OCI-LY7 (cell line): Measurements from ENCODE around the gene ENDOV. TPM values are rescaled to one million over a fixed set of nuclear protein-coding genes. Genes with fewer than 3 reads are reported as not detected.

Experiments used
- BruUV-seq: library from RNA; stranded (reverse); fragments of 400-500 nt; replicated peaks from 2 replicates; lab custom pipeline; 2021; lab: Mats Ljungman, UMichigan
- CTCF ChIA-PET: fragments of 300-600 bp; sonication (Branson Sonifier 250); formaldehyde crosslinking; loops from one replicate; lab custom pipeline; 2022; ENCODE audit warnings: antibody characterized with exemption; ENCODE audit not compliant: unreplicated experiment; lab: Charles Lee
- POLR2A ChIA-PET: fragments of 300-600 bp; sonication (Branson Sonifier 250); formaldehyde crosslinking; loops from one replicate; lab custom pipeline; 2022; ENCODE audit warnings: antibody characterized with exemption; lab: Charles Lee
- DNase-seq: peaks from one replicate; pipeline ENCODE4 v3.0.0-alpha.2; 2015; ENCODE audit warnings: low spot score
- H2AFZ ChIP-seq: fragments of 200-600 bp; sonication (generic), shearing (Covaris generic); 2 replicates; pipeline ENCODE4 v1.6.1; 2014; ENCODE audit warnings: mild to moderate bottlenecking, antibody characterized with exemption, low read length, moderate library complexity
- H3K27ac ChIP-seq: fragments of 200-600 bp; sonication (generic); 2 replicates; pipeline ENCODE4 v1.5.1; 2014; ENCODE audit warnings: mixed run types, low read depth, mild to moderate bottlenecking, moderate library complexity, low read length, inconsistent platforms; ENCODE audit not compliant: poor library complexity, severe bottlenecking
- H3K36me3 ChIP-seq: fragments of 200-600 bp; sonication (generic); 2 replicates; pipeline ENCODE4 v1.6.1; 2014; ENCODE audit warnings: mild to moderate bottlenecking, antibody characterized with exemption, low read length, moderate library complexity, mixed read lengths; ENCODE audit not compliant: insufficient read depth
- H3K4me1 ChIP-seq: fragments of 200-600 bp; sonication (generic); 2 replicates; pipeline ENCODE4 v1.5.1; 2014; ENCODE audit warnings: mild to moderate bottlenecking, low read length; ENCODE audit not compliant: insufficient read depth, poor library complexity, severe bottlenecking
- H3K4me2 ChIP-seq: fragments of 200-600 bp; sonication (generic); 2 replicates; pipeline ENCODE4 v1.6.1; 2014; ENCODE audit warnings: mild to moderate bottlenecking, low read length
- H3K4me3 ChIP-seq: fragments of 200-600 bp; sonication (generic); 2 replicates; pipeline ENCODE4 v1.5.1; 2014; ENCODE audit warnings: mild to moderate bottlenecking, low read depth, low read length; ENCODE audit not compliant: poor library complexity, severe bottlenecking
- H3K79me2 ChIP-seq: fragments of 200-600 bp; sonication (generic); 2 replicates; pipeline ENCODE4 v1.6.1; 2016; ENCODE audit warnings: low read depth, mild to moderate bottlenecking, low read length, moderate library complexity, mixed read lengths; ENCODE audit not compliant: insufficient read depth
- H3K9me2 ChIP-seq: fragments of 200-600 bp; sonication (generic); 2 replicates; pipeline ENCODE4 v1.6.1; 2016; ENCODE audit warnings: mild to moderate bottlenecking, low read length, mixed read lengths; ENCODE audit not compliant: insufficient read depth
- H3K9me3 ChIP-seq: fragments of 200-600 bp; sonication (generic); 2 replicates; pipeline ENCODE4 v1.6.1; 2014; ENCODE audit warnings: mild to moderate bottlenecking, mixed run types, low read length, mixed read lengths
- H4K20me1 ChIP-seq: fragments of 200-600 bp; sonication (generic); 2 replicates; pipeline ENCODE4 v1.6.1; 2014; ENCODE audit warnings: mild to moderate bottlenecking, antibody characterized with exemption, low read length, moderate library complexity, mixed read lengths; ENCODE audit not compliant: insufficient read depth
- EZH2phosphoT487 ChIP-seq: fragments of 200-600 bp; sonication (generic); IDR thresholded peaks from 2 replicates; pipeline ENCODE4 v1.6.1; 2018; ENCODE audit warnings: low read depth, borderline replicate concordance, mild to moderate bottlenecking, mixed run types, antibody characterized with exemption, low read length, moderate library complexity, mixed read lengths
- intact Hi-C: fragments of 100-400 bp; cut with micrococcal nuclease; formaldehyde crosslinking; loops from one replicate; pipeline ENCODE4 v1.10.0; 2022; ENCODE audit not compliant: unreplicated experiment
- total RNA-seq, 2 experiments: library from RNA; depleted of rRNA in 1 of 2; stranded (reverse); fragments of >200 nt in 1 of 2; shearing (Covaris generic) in 1 of 2; gene quantifications; 2 replicates each; pipeline ENCODE4 v1.2.3, GENCODE V29; 2014 to 2022
- TF ChIP-seq, protein P1 (sequence below): fragments of 200-600 bp; sonication (generic); conservative IDR thresholded peaks from 2 replicates; pipeline ENCODE4 v1.5.1; 2014; ENCODE audit warnings: mild to moderate bottlenecking, antibody characterized with exemption, low read length, moderate library complexity, mixed read lengths

ENDOV gene
- total RNA-seq, 2 experiments from 2014 or later: 22.4 to 33.1 TPM

DNA sequence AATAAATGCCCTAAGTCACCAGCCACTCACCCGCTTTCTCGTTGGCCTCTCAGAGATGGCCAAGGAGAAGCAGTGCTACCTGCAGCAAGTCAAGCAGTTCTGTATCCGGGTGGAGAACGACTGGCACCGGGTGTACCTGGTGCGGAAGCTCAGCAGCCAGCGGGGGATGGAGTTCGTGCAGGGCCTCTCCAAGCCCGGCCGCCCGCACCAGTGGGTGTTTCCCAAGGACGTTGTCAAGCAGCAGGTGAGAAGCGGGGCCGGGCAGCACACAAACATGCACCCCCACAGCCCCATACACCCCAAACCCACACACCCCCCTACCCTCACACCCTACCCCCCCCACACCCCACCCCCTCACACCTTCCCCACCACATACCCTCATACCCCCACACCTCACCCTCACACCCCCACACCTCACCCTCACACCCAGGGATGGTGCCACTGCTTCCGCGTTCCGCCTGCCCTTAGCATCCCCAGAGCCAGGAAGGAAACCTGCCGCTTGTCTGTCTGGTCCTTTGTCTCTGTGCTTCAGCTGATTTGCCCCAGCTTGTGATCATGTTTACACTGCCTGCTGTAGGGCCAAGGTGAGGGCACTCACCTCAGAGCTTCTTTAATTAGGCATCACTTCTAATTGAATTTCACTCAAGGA, 41.9 kb upstream of the ENDOV start:
- H3K9me3 ChIP-seq: no peaks in the 10 kb centered on the region
- no peaks in the 10 kb centered on the region for H3K79me2 ChIP-seq
- no peaks in the 10 kb centered on the region for H3K9me2 ChIP-seq
- no TSS peak for BruUV-seq
- no peak overlapping the region for H2AFZ ChIP-seq
- no peak for DNase-seq
- H4K20me1 ChIP-seq: no peaks in the 10 kb centered on the region
- no peak overlapping the region for H3K27ac ChIP-seq
- TF ChIP-seq, protein P1, sequence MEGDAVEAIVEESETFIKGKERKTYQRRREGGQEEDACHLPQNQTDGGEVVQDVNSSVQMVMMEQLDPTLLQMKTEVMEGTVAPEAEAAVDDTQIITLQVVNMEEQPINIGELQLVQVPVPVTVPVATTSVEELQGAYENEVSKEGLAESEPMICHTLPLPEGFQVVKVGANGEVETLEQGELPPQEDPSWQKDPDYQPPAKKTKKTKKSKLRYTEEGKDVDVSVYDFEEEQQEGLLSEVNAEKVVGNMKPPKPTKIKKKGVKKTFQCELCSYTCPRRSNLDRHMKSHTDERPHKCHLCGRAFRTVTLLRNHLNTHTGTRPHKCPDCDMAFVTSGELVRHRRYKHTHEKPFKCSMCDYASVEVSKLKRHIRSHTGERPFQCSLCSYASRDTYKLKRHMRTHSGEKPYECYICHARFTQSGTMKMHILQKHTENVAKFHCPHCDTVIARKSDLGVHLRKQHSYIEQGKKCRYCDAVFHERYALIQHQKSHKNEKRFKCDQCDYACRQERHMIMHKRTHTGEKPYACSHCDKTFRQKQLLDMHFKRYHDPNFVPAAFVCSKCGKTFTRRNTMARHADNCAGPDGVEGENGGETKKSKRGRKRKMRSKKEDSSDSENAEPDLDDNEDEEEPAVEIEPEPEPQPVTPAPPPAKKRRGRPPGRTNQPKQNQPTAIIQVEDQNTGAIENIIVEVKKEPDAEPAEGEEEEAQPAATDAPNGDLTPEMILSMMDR: no peak
- no peak for TF ChIP-seq EZH2phosphoT487
- intact Hi-C loops: no loop called here
- ChIA-PET CTCF (interaction anchor here (0.5 kb wide), 1 partner anchor 290 kb away, joined by 3 read pairs; no protein-coding TSS in a partner anchor), POLR2A (no interaction called here)
- peaks cover 15% of the 10 kb centered on the region; the same call in 1 of the 2 replicates for H3K36me3 ChIP-seq
- no peaks in the 10 kb centered on the region for H3K4me1 ChIP-seq
- no peak overlapping the region for H3K4me2 ChIP-seq
- H3K4me3 ChIP-seq: no peak overlapping the region

DNA sequence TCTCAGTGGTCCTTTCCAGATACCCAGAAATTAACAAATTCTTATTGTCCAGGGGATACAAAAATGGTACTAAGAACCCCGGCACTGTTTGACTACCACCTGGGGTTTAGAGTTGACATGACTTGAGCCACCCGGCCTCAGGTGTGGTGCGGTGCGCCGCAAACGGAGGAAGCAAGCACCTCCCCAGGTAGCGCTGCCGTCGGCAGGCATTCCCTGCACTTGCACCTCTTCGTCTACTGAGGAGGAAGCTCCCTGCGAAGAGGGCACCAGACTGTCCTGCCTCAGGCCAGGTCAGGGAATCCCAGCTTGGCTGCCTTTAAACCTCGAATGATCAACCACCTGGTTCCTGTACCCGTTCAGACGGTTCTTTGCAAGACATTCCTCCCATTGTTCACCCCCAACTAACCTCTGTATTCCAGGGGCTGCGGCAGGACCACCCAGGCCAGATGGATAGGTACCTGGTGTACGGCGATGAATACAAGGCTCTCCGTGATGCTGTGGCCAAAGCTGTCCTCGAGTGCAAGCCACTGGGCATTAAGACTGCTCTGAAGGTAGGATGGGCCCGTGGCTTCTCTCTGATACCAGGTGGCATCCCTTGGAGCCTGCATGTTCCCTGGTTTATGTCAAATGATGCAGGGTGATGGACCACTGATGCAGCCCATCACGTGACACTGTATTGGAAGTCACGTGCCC, 40.8 kb upstream of the ENDOV start:
- Histone ChIP-seq H3K9me3 (no peaks in the 10 kb centered on the region), H3K27ac (no peak overlapping the region), H3K36me3 (peaks cover 15% of the 10 kb centered on the region; the same call in 1 of the 2 replicates), H4K20me1 (no peaks in the 10 kb centered on the region), H3K79me2 (no peaks in the 10 kb centered on the region), H3K9me2 (no peaks in the 10 kb centered on the region), H3K4me1 (no peaks in the 10 kb centered on the region), H3K4me3 (no peak overlapping the region), H2AFZ (no peak overlapping the region), H3K4me2 (no peak overlapping the region)
- POLR2A ChIA-PET: no interaction called here
- TF ChIP-seq EZH2phosphoT487: no peak
- TF ChIP-seq, protein P1: no peak
- DNase-seq: no peak
- BruUV-seq: no TSS peak
- CTCF ChIA-PET: no interaction called here
- intact Hi-C loops: no loop called here
